ENCODE data around the gene LSM5.

DNA sequence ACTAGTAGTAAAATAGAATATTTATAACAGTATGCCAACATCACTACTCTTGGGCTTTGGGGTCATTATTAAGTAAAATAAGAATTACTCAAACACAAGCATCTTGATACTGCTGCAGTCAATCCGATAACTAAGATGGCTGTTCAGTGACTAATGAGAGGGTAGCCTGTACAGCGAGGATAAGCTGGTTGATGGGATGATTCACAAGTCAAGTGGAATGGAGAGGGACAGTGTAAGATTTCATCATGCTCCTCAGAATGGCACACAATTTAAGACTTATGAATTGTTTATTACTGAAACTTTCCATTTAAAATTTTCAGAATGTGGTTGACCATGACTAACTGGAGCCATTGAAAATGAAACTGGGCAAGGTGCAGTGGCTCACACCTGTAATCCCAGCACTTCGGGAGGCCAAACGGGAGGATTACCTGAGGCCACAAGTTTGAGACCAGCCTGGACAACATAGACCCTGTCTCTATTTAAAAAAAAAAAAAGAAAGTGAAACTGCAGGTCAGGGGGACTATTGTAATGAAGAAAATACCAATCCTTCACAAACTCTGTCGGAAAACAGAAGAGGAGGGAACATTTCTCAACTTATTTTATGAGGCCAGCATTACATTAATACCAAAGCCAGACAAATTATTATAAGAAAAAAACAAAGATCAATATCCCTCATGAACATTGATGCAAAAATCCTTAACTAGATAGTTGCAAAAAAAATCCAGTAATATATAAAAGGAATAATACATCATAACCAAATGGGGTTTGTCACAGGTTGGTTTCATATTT is 16.3 kb upstream of the LSM5 start:
- TF ChIP-seq, protein P1, sequence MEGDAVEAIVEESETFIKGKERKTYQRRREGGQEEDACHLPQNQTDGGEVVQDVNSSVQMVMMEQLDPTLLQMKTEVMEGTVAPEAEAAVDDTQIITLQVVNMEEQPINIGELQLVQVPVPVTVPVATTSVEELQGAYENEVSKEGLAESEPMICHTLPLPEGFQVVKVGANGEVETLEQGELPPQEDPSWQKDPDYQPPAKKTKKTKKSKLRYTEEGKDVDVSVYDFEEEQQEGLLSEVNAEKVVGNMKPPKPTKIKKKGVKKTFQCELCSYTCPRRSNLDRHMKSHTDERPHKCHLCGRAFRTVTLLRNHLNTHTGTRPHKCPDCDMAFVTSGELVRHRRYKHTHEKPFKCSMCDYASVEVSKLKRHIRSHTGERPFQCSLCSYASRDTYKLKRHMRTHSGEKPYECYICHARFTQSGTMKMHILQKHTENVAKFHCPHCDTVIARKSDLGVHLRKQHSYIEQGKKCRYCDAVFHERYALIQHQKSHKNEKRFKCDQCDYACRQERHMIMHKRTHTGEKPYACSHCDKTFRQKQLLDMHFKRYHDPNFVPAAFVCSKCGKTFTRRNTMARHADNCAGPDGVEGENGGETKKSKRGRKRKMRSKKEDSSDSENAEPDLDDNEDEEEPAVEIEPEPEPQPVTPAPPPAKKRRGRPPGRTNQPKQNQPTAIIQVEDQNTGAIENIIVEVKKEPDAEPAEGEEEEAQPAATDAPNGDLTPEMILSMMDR (IDR thresholded peaks at IDR 0.05): no peak
- TF ChIP-seq CBX8 (IDR thresholded peaks at IDR 0.05) (no peak), BHLHE40 (IDR thresholded peaks at IDR 0.05; ENCODE audit: low read depth, low read length) (no peak), RFX5 (IDR thresholded peaks at IDR 0.05) (no peak), GATA3 (IDR thresholded peaks at IDR 0.05; ENCODE audit: borderline replicate concordance) (no peak), RCOR1 (IDR thresholded peaks at IDR 0.05; ENCODE audit: low read depth, low read length) (no peak), CEBPB (IDR thresholded peaks at IDR 0.05) (peak in 1 of 2 experiments; percentile 21; a peak in 1 of 4 replicates), POLR2A (IDR thresholded peaks at IDR 0.05; ENCODE audit: low read length) (no peak), PHF8 (IDR thresholded peaks at IDR 0.05; ENCODE audit: borderline replicate concordance, low read depth) (no peak), RNF2 (IDR thresholded peaks at IDR 0.05; ENCODE audit: borderline replicate concordance, low read depth) (no peak)
- TF ChIP-seq, protein P2, sequence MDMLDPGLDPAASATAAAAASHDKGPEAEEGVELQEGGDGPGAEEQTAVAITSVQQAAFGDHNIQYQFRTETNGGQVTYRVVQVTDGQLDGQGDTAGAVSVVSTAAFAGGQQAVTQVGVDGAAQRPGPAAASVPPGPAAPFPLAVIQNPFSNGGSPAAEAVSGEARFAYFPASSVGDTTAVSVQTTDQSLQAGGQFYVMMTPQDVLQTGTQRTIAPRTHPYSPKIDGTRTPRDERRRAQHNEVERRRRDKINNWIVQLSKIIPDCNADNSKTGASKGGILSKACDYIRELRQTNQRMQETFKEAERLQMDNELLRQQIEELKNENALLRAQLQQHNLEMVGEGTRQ (IDR thresholded peaks at IDR 0.05): no peak
- TF ChIP-seq, protein P3, sequence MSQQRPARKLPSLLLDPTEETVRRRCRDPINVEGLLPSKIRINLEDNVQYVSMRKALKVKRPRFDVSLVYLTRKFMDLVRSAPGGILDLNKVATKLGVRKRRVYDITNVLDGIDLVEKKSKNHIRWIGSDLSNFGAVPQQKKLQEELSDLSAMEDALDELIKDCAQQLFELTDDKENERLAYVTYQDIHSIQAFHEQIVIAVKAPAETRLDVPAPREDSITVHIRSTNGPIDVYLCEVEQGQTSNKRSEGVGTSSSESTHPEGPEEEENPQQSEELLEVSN (IDR thresholded peaks at IDR 0.05; ENCODE audit: borderline replicate concordance, low read depth): no peak

Data from A549 (cell line).